ENCODE data around the gene FBXO24.
A peak's percentile ranks its signal among the peaks of the same experiment; 100 is the strongest.

Gene FBXO24

GRCh38 chr7:100620804-100621203 is 34.7 kb downstream of the FBXO24 start:
- FAIRE-seq (no peak), DNase-seq (ENCODE audit: low spot score) (no peak)

GRCh38 chr7:100621554-100621953 is 35.4 kb downstream of the FBXO24 start:
- FAIRE-seq (no peak), DNase-seq (ENCODE audit: low spot score) (no peak)

- no peak for FAIRE-seq
Measured at GRCh38 chr7:100623951-100624824, 38.1 kb downstream of the FBXO24 start.

GRCh38 chr7:100626055-100626454 is 39.9 kb downstream of the FBXO24 start:
- no peak for FAIRE-seq
- no peak for DNase-seq (ENCODE audit: low spot score)

More at GRCh38 chr7:100623951-100624824, 38.1 kb downstream of the FBXO24 start:
- no peak for DNase-seq (ENCODE audit: low spot score)

GRCh38 chr7:100626530-100627237 is 40.6 kb downstream of the FBXO24 start:
- peak; percentile 98 for DNase-seq (ENCODE audit: low spot score)
- FAIRE-seq = peak; percentile 73

- no peak for DNase-seq (ENCODE audit: low spot score)
Measured at GRCh38 chr7:100627238-100627549, 41.1 kb downstream of the FBXO24 start.

GRCh38 chr7:100629117-100629716 is 43.1 kb downstream of the FBXO24 start:
- DNase-seq (ENCODE audit: low spot score) (peak; percentile 59), FAIRE-seq (no peak)

More at GRCh38 chr7:100627238-100627549, 41.1 kb downstream of the FBXO24 start:
- FAIRE-seq = no peak

- DNase-seq (ENCODE audit: low spot score) (no peak), FAIRE-seq (no peak)
Measured at GRCh38 chr7:100630066-100630465, 43.9 kb downstream of the FBXO24 start.

- FAIRE-seq (no peak), DNase-seq (ENCODE audit: low spot score) (no peak)
Measured at GRCh38 chr7:100632951-100633717, 47.0 kb downstream of the FBXO24 start.

- FAIRE-seq (no peak), DNase-seq (ENCODE audit: low spot score) (no peak)
Measured at GRCh38 chr7:100639995-100640516, 53.9 kb downstream of the FBXO24 start.

GRCh38 chr7:100640517-100641440 is 54.7 kb downstream of the FBXO24 start:
- FAIRE-seq (no peak), DNase-seq (ENCODE audit: low spot score) (no peak)

- no peak for DNase-seq (ENCODE audit: low spot score)
- FAIRE-seq = no peak
Measured at GRCh38 chr7:100641463-100641859, 55.3 kb downstream of the FBXO24 start, which contains the start of gene TFR2. Gene TFR2 (minus strand): TSS chr7:100641552. CDS start chr7:100641509, 43 bp downstream.

- FAIRE-seq (no peak), DNase-seq (ENCODE audit: low spot score) (no peak)
Measured at GRCh38 chr7:100641860-100642533, 55.9 kb downstream of the FBXO24 start.

GRCh38 chr7:100642534-100642907 is 56.4 kb downstream of the FBXO24 start:
- FAIRE-seq (no peak), DNase-seq (ENCODE audit: low spot score) (no peak)

GRCh38 chr7:100649826-100650565 is 63.9 kb downstream of the FBXO24 start:
- FAIRE-seq = peak; percentile 98
- no peak for DNase-seq (ENCODE audit: low spot score)
